ENCODE data around the gene CPT1C. TPM values are rescaled to one million over a fixed set of nuclear protein-coding genes. Genes with fewer than 3 reads are reported as not detected.

Gene CPT1C
- total and polyA plus RNA-seq, 2 donors (not counting 3 experiments of a cell fraction or from before 2014, with no cell fraction given) = 45.7 to 80.8 TPM

DNA sequence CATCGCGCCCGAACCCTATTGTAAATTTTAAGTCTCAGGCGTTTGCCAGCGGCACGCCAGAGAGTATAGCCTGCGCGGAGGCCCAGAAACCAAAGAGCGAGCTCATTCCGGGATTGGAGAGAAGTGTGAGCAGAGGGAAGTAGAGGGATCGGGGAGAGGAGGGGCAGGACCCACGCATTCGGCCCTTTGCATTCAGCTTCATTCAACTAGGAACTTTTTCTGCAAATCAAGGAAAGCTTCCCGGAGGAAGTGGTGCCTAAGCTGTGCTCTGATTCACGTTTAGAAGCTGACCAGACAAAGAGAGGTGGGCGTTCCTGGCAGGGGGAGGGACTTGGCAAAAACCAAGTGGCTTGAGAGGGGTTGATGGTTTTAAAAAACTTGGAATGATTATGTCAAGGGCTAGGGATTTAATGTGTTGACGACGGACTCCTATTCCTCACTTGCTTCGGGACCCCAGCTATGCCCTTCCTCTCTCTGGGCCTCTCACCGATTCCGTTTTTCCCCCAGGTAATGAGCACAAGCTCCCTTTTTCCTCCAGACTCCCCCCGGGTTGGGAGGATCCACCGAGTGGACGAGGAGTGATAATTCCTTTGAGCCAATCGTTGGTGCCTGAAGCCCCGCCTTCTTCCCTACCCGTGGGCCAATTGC lies 14.7 kb upstream of the CPT1C start:
- H3K79me2 ChIP-seq (ENCODE audit: control insufficient read depth, insufficient read depth, low read length) = peaks cover 39% of the 10 kb centered on the region
- H2AFZ ChIP-seq (ENCODE audit: low read depth, low read length) = peak overlapping the region; percentile 83
- H3K4me1 ChIP-seq (ENCODE audit: control insufficient read depth, extremely low read depth, insufficient read depth, low read length) = peaks cover 25% of the 10 kb centered on the region
- H3K36me3 ChIP-seq (ENCODE audit: control insufficient read depth in 2 of 2, extremely low read depth in 1 of 2, insufficient read depth in 2 of 2, low read length in 2 of 2) = no peaks in the 10 kb centered on the region
- CTCF ChIA-PET = interaction anchor here (0.7 to 3.2 kb wide), 13 partner anchors 9 to 203 kb away, joined by 3 to 15 read pairs (median 4); partner anchors contain the start of genes BCL2L12, FLT3LG, FUZ and IRF3
- no peaks in the 10 kb centered on the region for H3K9me3 ChIP-seq (replicated peaks; ENCODE audit: control insufficient read depth, insufficient read depth, low read length)
- FAIRE-seq (no peak), DNase-seq (ENCODE audit: low read depth, low spot score) (no peak)
- no peaks in the 10 kb centered on the region for H4K20me1 ChIP-seq (replicated peaks; ENCODE audit: control insufficient read depth, extremely low read depth, insufficient read depth, low read length)
- no TSS peak for BruUV-seq (replicated peaks)
- H3K4me2 ChIP-seq (ENCODE audit: insufficient read depth, low read length) = peak overlapping the region; percentile 60
- POLR2A ChIA-PET = interaction anchor here (0.9 to 3.0 kb wide), 8 partner anchors 11 to 188 kb away, joined by 3 to 15 read pairs (median 4); partner anchors contain the start of genes AP2A1, BCL2L12, IRF3 and RRAS
- H3K4me3 ChIP-seq (replicated peaks in 1 of 3; ENCODE audit: insufficient read depth in 1 of 3, low read depth in 1 of 3, low read length in 3 of 3) = peak overlapping the region; percentile 28 to 39 (median 30)
- peak overlapping the region; percentile 93 for H3K9ac ChIP-seq (replicated peaks; ENCODE audit: extremely low read depth, insufficient read depth, low read length)
- intact Hi-C loops (cut with micrococcal nuclease) = loop anchor here (1.0 to 5.0 kb wide), 5 partner anchors 11 to 191 kb away; partner anchors contain the start of genes BCL2L12, IRF3, PNKP and RRAS
- no peaks in the 10 kb centered on the region for H3K9me1 ChIP-seq (replicated peaks; ENCODE audit: control insufficient read depth, extremely low read depth, insufficient read depth, low read length)
- no peak for TF ChIP-seq EZH2 (IDR thresholded peaks at IDR 0.05; ENCODE audit: borderline replicate concordance, low read depth, low read length, severe bottlenecking)
- TF ChIP-seq FOS (IDR thresholded peaks at IDR 0.05; ENCODE audit: borderline replicate concordance, insufficient read depth, low read length) = peak; percentile 61
- peak; percentile 47 for TF ChIP-seq POLR2AphosphoS5 (IDR thresholded peaks at IDR 0.05; ENCODE audit: insufficient read depth, low read depth, low read length)
- no peak for TF ChIP-seq MAX (IDR thresholded peaks at IDR 0.05; ENCODE audit: insufficient read depth, insufficient read length)
- peak; percentile 72 for TF ChIP-seq POLR2A (IDR thresholded peaks at IDR 0.05; ENCODE audit: low read depth, low read length)
- peak; percentile 20 for TF ChIP-seq JUN (IDR thresholded peaks at IDR 0.05; ENCODE audit: borderline replicate concordance, insufficient read depth, insufficient read length, low read depth)
- TF ChIP-seq GATA2 (IDR thresholded peaks at IDR 0.05; ENCODE audit: insufficient read depth, insufficient read length, low read depth, low read length) = no peak
- dilution Hi-C loops (cut with MboI; ENCODE audit: extremely low pct_ligation_motif_present, low sequenced_read_pairs) = no loop called here
- H3K27ac ChIP-seq (ENCODE audit: insufficient read depth, low read depth, low read length) = peak overlapping the region; percentile 95
- no peaks in the 10 kb centered on the region for H3K27me3 ChIP-seq (ENCODE audit: control insufficient read depth in 2 of 2, insufficient read depth in 2 of 2, low read length in 2 of 2)
